GM18507 (cell line): Measurements from ENCODE around the gene CHPT1.
"Not testable (repeated sequence)": the region's sequence is repeated elsewhere in the genome, so short reads cannot be mapped to it uniquely, and the experiment has no call there.

Source experiments
- DNase-seq: peaks from one replicate; pipeline ENCODE4 v3.0.0; 2011; ENCODE audit warnings: low read depth; ENCODE audit not compliant: insufficient read length; ENCODE audit errors: extremely low spot score
- FAIRE-seq: peaks from 2 replicates; lab custom pipeline; 2011; peaks lifted over from hg19 to GRCh38; lab: Jason Lieb, UNC

Gene CHPT1

GRCh38 chr12:101713059-101713682 is 15.7 kb downstream of the CHPT1 start:
- FAIRE-seq (no peak), DNase-seq (no peak)

GRCh38 chr12:101713930-101714329 is 16.5 kb downstream of the CHPT1 start:
- no peak for DNase-seq
- FAIRE-seq: no peak

- no peak for FAIRE-seq
Observed at GRCh38 chr12:101714877-101715444, 17.5 kb downstream of the CHPT1 start.

GRCh38 chr12:101719566-101719965 is 22.1 kb downstream of the CHPT1 start:
- DNase-seq (no peak), FAIRE-seq (no peak)

More at GRCh38 chr12:101714877-101715444, 17.5 kb downstream of the CHPT1 start:
- no peak for DNase-seq

- DNase-seq: no peak
- no peak for FAIRE-seq
Observed at GRCh38 chr12:101720118-101720517, 22.7 kb downstream of the CHPT1 start.

- no peak for FAIRE-seq
- DNase-seq: no peak
Observed at GRCh38 chr12:101722392-101722791, 25.0 kb downstream of the CHPT1 start.

- DNase-seq (no peak), FAIRE-seq (no peak)
Observed at GRCh38 chr12:101727098-101727497, 29.7 kb downstream of the CHPT1 start.

GRCh38 chr12:101729842-101730241 is 32.4 kb downstream of the CHPT1 start:
- no peak for FAIRE-seq

GRCh38 chr12:101732318-101732717 is 34.9 kb downstream of the CHPT1 start:
- FAIRE-seq (no peak), DNase-seq (no peak)

More at GRCh38 chr12:101729842-101730241, 32.4 kb downstream of the CHPT1 start:
- DNase-seq: no peak

- FAIRE-seq: peak; percentile 68
- no peak for DNase-seq
Observed at GRCh38 chr12:101733166-101733565, 35.7 kb downstream of the CHPT1 start.

- not testable (repeated sequence) for FAIRE-seq, DNase-seq
Observed at GRCh38 chr12:101734482-101734881, 37.0 kb downstream of the CHPT1 start.

- no peak for DNase-seq
- no peak for FAIRE-seq
Observed at GRCh38 chr12:101737476-101737875, 40.0 kb downstream of the CHPT1 start.

- FAIRE-seq: no peak
- no peak for DNase-seq
Observed at GRCh38 chr12:101738920-101739665, 41.7 kb downstream of the CHPT1 start, which contains the start of gene SYCP3. Gene SYCP3, minus strand, starts transcription at chr12:101739462. Its CDS starts 1,527 bp downstream, at chr12:101737935.

GRCh38 chr12:101740566-101740965 is 43.1 kb downstream of the CHPT1 start:
- DNase-seq: no peak
- no peak for FAIRE-seq

GRCh38 chr12:101740980-101741379 is 43.5 kb downstream of the CHPT1 start:
- no peak for DNase-seq
- FAIRE-seq: no peak

GRCh38 chr12:101743242-101743641 is 45.8 kb downstream of the CHPT1 start:
- FAIRE-seq (no peak), DNase-seq (no peak)

GRCh38 chr12:101743724-101744472 is 46.5 kb downstream of the CHPT1 start:
- DNase-seq: peak; percentile 4
- peak; percentile 96 for FAIRE-seq

GRCh38 chr12:101745481-101745880 is 48.0 kb downstream of the CHPT1 start:
- FAIRE-seq (no peak), DNase-seq (no peak)

GRCh38 chr12:101746196-101746595 is 48.8 kb downstream of the CHPT1 start:
- DNase-seq: no peak
- FAIRE-seq: no peak

- FAIRE-seq: no peak
Observed at GRCh38 chr12:101746661-101747060, 49.2 kb downstream of the CHPT1 start.

More at GRCh38 chr12:101746661-101747060, 49.2 kb downstream of the CHPT1 start:
- DNase-seq: no peak
